Breast epithelium (tissue), 4 donors: ENCODE measurements around the gene OR1I1. TPM values are rescaled to one million over a fixed set of nuclear protein-coding genes. Genes with fewer than 3 reads are reported as not detected.

ENCODE experiments used
- DNase-seq, 2 donors: peaks; one replicate each; pipeline ENCODE4 v3.0.0-alpha.2; 2019; ENCODE audit warnings: low spot score in 2 of 2
- H3K27ac ChIP-seq, 2 donors: fragments of 200-600 bp; sonication (generic) in 1 of 2; one replicate each; pipeline ENCODE4 v1.5.1; 2016 to 2019; ENCODE audit warnings: mild to moderate bottlenecking in 1 of 2
- H3K27me3 ChIP-seq, 2 donors: fragments of 200-600 bp; sonication (generic) in 1 of 2; one replicate each; pipeline versions ENCODE4 v1.5.1 to v1.6.0; 2017 to 2019; ENCODE audit warnings: control low read depth in 1 of 2, mild to moderate bottlenecking in 1 of 2
- H3K36me3 ChIP-seq: fragments of 200-600 bp; one replicate; pipeline ENCODE4 v1.5.1; 2019
- H3K4me1 ChIP-seq, 2 donors: fragments of 200-600 bp; sonication (generic); one replicate each; pipeline ENCODE4 v1.5.1; 2016 to 2019; ENCODE audit warnings: control low read depth in 1 of 2
- H3K4me3 ChIP-seq, 3 donors: fragments of 200-600 bp; sonication (generic); 1 replicate in 2 of 3; 2 replicates in 1 of 3; pipeline ENCODE4 v1.5.1; 2016 to 2019; ENCODE audit warnings: mild to moderate bottlenecking in 3 of 3, moderate library complexity in 2 of 3
- H3K9me3 ChIP-seq, 2 donors: fragments of 200-600 bp; sonication (generic) in 1 of 2; one replicate each; pipeline ENCODE4 v1.5.1; 2016 to 2019; ENCODE audit warnings: control low read depth in 1 of 2
- CTCF ChIP-seq, 3 donors: fragments of 450-650 bp; IDR thresholded peaks; one replicate each; pipeline ENCODE4 v1.5.1; 2016 to 2017; ENCODE audit warnings: antibody characterized with exemption in 3 of 3, mild to moderate bottlenecking in 3 of 3, moderate library complexity in 3 of 3
- POLR2A ChIP-seq: fragments of 450-650 bp; IDR thresholded peaks from one replicate; pipeline ENCODE4 v1.6.1; 2016; ENCODE audit warnings: antibody characterized with exemption, mild to moderate bottlenecking, moderate library complexity
- POLR2AphosphoS5 ChIP-seq, 3 donors: sonication (generic); formaldehyde crosslinking; IDR thresholded peaks; one replicate each; pipeline ENCODE4 v1.6.1; 2017; ENCODE audit warnings: antibody characterized with exemption in 3 of 3
- intact Hi-C: fragments of 100-400 bp; cut with DNase I; formaldehyde crosslinking; loops from one replicate; pipeline ENCODE4 v1.15.1; 2023; ENCODE audit warnings: low total_unique reads
- total RNA-seq, 3 donors: library from RNA; depleted of rRNA; stranded (reverse); fragments of >200 nt; gene quantifications; one replicate each; pipeline ENCODE4 v1.1.0, GENCODE V29; 2016

The OR1I1 gene
- total RNA-seq, 3 donors from 2014 or later, result not detected

GRCh38 chr19:15108845-15109767, 27.1 kb downstream of the OR1I1 start:
- H3K4me1 ChIP-seq, result no peaks in the 10 kb centered on the region
- no peaks in the 10 kb centered on the region for H3K36me3 ChIP-seq
- intact Hi-C loops, result no loop called here
- TF ChIP-seq POLR2AphosphoS5 (IDR thresholded peaks at IDR 0.05) (no peak), POLR2A (no peak), CTCF (IDR thresholded peaks at IDR 0.05) (no peak)
- peak overlapping the region; percentile 75 to 96 for H3K27ac ChIP-seq
- H3K27me3 ChIP-seq, result no peaks in the 10 kb centered on the region
- no peak for DNase-seq
- H3K4me3 ChIP-seq, result peak overlapping the region in 1 of 3 donors; percentile 89
- H3K9me3 ChIP-seq, result peaks cover 4 to 9% of the 10 kb centered on the region in 2 donors

GRCh38 chr19:15109768-15110417, 27.9 kb downstream of the OR1I1 start:
- Histone ChIP-seq H3K4me3 (no peak overlapping the region), H3K36me3 (no peaks in the 10 kb centered on the region), H3K27ac (peak overlapping the region in 1 of 2 donors; percentile 3), H3K27me3 (no peaks in the 10 kb centered on the region), H3K4me1 (no peaks in the 10 kb centered on the region), H3K9me3 (peaks cover 0 to under 1% of the 10 kb centered on the region in 2 donors)
- TF ChIP-seq CTCF (IDR thresholded peaks at IDR 0.05) (no peak), POLR2AphosphoS5 (IDR thresholded peaks at IDR 0.05) (no peak)
- intact Hi-C loops, result no loop called here
- DNase-seq, result no peak

- no peak for DNase-seq
- H3K27me3 ChIP-seq, result no peaks in the 10 kb centered on the region
- intact Hi-C loops, result no loop called here
- H3K36me3 ChIP-seq, result no peaks in the 10 kb centered on the region
- H3K4me3 ChIP-seq, result no peak overlapping the region
- H3K9me3 ChIP-seq, result no peaks in the 10 kb centered on the region
- TF ChIP-seq POLR2AphosphoS5 (IDR thresholded peaks at IDR 0.05) (no peak), CTCF (IDR thresholded peaks at IDR 0.05) (no peak), POLR2A (no peak)
- peak overlapping the region in 1 of 2 donors; percentile 3 for H3K27ac ChIP-seq
- H3K4me1 ChIP-seq, result no peaks in the 10 kb centered on the region
These were observed 28.4 kb downstream of the OR1I1 start for GRCh38 chr19:15110418-15110815.

GRCh38 chr19:15111758-15112157, 29.7 kb downstream of the OR1I1 start:
- TF ChIP-seq POLR2A (no peak), POLR2AphosphoS5 (IDR thresholded peaks at IDR 0.05) (no peak), CTCF (IDR thresholded peaks at IDR 0.05) (no peak)
- DNase-seq, result no peak
- intact Hi-C loops, result no loop called here
- Histone ChIP-seq H3K27me3 (no peaks in the 10 kb centered on the region), H3K27ac (no peak overlapping the region), H3K4me1 (no peaks in the 10 kb centered on the region), H3K4me3 (no peak overlapping the region), H3K9me3 (no peaks in the 10 kb centered on the region), H3K36me3 (no peaks in the 10 kb centered on the region)

GRCh38 chr19:15112385-15112784, 30.4 kb downstream of the OR1I1 start:
- TF ChIP-seq POLR2A (no peak), POLR2AphosphoS5 (IDR thresholded peaks at IDR 0.05) (no peak), CTCF (IDR thresholded peaks at IDR 0.05) (no peak)
- Histone ChIP-seq H3K36me3 (no peaks in the 10 kb centered on the region), H3K27ac (no peak overlapping the region), H3K4me1 (no peaks in the 10 kb centered on the region), H3K4me3 (no peak overlapping the region), H3K9me3 (no peaks in the 10 kb centered on the region), H3K27me3 (no peaks in the 10 kb centered on the region)
- intact Hi-C loops, result no loop called here
- no peak for DNase-seq
